Measurements from ENCODE around the gene PAIP1. TPM values are rescaled to one million over a fixed set of nuclear protein-coding genes. Genes with fewer than 3 reads are reported as not detected.
"Not testable (repeated sequence)": the region's sequence is repeated elsewhere in the genome, so short reads cannot be mapped to it uniquely, and the experiment has no call there.

Gene PAIP1
- 120 TPM for total RNA-seq
- long read RNA-seq, transcript PAIP1-203 (11 exons, 1,734 nt) = minor isoform, 83 of 361 reads
- long read RNA-seq, transcript PAIP1-201 (11 exons, 2,782 nt) = major isoform, 258 of 361 reads
- long read RNA-seq, partial matches to known transcripts = 3 of 361 reads
- long read RNA-seq, other reads (novel, unspliced or antisense) = 16 of 361 reads

DNA sequence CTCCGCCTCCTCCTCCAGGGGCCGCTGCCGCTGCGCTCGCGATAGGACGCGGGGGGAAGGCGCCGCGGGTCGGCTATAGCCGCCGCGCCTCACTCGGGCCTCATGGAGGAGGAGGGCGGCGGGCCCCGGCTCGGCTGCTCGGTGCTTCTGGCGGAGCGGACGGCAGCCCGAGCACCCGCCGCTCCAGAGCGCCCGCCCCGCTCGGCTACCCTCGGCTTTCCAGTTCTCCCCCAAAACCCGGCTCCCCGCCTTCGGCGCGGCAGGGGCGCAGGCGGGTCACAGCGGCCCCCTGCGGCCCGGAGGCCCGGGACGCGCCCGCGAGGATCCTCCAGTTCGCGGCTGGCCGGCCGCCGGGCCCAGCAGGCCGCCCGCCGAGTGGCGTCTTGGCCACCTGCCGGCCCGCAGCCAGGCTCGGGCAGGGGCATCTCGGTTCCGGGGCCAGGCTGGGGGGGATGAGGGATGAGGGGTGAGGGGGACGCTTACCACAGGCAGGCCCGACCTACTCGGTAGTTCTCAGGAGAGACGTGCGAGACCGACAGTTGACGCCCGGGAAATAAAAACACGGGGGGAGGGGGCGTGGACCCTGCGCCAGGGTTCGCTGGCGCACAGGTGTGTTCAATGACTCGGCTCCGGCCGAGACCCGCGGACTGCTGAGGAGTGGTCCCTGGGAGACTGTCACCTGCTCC is at the start of gene PAIP1:
Gene PAIP1, minus strand, starts transcription at position 221 of the 686 bp plus-strand sequence. CDS start 231 bp downstream, outside the sequence.
- ATAC-seq (ENCODE audit: poor library complexity) (peak; percentile 95), DNase-seq (peak; percentile 89)
- intact Hi-C loops (cut with DNase I) = loop anchor here (5.0 kb wide), 1 partner anchor 45 kb away; the partner anchor contains the start of gene NNT

DNA sequence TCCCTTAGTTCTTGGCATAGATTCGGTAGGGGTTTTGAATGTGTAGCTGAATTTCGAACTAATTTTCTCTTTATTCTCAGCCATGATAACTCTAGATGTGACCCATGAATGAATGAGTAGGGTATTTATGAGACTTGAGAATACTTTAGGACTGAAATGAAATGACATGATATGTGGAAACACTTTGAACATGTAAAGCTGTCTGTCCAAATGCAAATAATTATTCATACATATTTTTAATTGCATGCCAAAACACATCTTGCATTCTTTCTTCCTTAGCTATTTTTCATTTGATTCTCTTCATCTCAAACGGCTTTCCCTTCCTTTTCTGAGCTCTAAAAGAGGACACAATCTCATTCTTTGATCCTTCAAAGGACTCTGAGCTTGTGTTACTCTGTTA is 49.5 kb upstream of the PAIP1 start:
- intact Hi-C loops (cut with DNase I) = no loop called here
- no peak for ATAC-seq (ENCODE audit: poor library complexity)

DNA sequence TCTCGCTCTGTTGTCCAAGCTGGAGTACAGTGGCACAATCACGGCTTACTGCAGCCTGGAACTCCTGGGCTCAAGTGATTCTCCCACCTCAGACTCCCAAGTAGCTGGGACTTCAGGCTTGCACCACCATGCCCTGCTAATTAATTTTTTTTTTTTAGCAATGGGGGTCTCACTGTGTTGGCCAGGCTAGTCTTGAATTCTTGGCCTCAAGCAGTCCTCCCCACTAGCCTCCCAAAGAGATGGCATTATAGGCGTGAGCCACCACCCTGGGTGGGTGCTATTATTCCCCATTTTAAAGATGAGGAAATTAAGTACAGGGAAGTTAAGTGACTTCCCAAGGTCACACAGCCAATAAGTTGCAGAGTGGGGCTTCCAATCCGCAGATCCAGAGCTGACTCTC is 47.8 kb upstream of the PAIP1 start:
- ATAC-seq (ENCODE audit: poor library complexity) = no peak
- intact Hi-C loops (cut with DNase I) = loop anchor here (5.0 kb wide), 1 partner anchor 47 kb away; the partner anchor contains the start of gene PAIP1

More for the DNA sequence above, 49.5 kb upstream of the PAIP1 start:
- DNase-seq = no peak

DNA sequence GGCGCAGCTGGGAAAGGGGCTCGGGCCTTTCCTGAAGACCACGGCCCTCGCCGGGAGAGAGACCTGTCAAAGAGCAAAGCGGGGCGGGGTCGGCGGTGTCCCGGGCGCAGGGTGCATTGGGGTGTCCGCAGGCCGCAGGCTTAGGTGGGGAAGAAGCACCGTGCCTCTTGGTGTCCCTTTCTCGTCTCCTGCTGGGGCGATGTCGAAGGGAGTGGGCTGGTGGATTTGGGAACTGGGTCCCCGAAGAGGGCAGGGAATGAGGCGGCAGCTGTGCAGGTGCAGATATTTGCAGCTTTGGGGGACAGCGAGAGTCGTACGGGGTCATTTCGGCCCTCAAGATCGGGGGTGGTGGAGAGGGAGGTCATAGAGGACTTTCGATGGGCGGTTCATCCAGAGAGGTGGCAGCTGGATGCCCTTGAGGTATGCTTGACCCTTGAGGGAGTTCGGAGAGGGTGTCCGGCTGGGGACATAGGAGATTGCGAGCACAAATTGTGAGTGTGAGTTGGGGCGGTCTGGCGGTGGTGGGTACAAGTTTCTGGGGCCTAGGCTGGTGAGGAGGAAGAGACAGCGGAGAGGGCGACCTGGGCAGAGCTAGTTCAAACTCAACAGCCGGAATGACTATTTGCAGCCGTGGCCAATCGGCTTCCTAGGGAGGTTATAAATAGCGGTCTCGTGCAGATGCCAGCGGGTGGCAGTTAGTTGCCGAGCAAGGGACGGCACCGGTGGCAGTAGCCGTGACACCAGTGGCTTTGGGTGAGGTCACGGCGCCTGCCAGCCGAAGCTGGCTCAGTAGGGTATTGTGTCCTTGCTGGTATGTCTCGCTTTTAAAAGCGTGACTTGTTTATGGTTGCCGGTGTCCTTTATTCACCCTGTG is 46.7 kb upstream of the PAIP1 start:
- intact Hi-C loops (cut with DNase I) = loop anchor here (5.0 kb wide), 1 partner anchor 46 kb away; the partner anchor contains the start of gene PAIP1

More for the DNA sequence above, 47.8 kb upstream of the PAIP1 start:
- DNase-seq = no peak

GRCh38 chr5:43602461-43603343 is 45.8 kb upstream of the PAIP1 start, which contains the start of gene NNT:
Gene NNT (plus strand): TSS chr5:43603180. CDS start chr5:43609196, 6,016 bp downstream.
- intact Hi-C loops (cut with DNase I) = loop anchor here (5.0 kb wide), 1 partner anchor 45 kb away; the partner anchor contains the start of gene PAIP1
- ATAC-seq (ENCODE audit: poor library complexity) = peak; percentile 88
- peak; percentile 90 for DNase-seq

More for the DNA sequence above, 46.7 kb upstream of the PAIP1 start:
- peak; percentile 81 for ATAC-seq (ENCODE audit: poor library complexity)
- DNase-seq = peak; percentile 87

DNA sequence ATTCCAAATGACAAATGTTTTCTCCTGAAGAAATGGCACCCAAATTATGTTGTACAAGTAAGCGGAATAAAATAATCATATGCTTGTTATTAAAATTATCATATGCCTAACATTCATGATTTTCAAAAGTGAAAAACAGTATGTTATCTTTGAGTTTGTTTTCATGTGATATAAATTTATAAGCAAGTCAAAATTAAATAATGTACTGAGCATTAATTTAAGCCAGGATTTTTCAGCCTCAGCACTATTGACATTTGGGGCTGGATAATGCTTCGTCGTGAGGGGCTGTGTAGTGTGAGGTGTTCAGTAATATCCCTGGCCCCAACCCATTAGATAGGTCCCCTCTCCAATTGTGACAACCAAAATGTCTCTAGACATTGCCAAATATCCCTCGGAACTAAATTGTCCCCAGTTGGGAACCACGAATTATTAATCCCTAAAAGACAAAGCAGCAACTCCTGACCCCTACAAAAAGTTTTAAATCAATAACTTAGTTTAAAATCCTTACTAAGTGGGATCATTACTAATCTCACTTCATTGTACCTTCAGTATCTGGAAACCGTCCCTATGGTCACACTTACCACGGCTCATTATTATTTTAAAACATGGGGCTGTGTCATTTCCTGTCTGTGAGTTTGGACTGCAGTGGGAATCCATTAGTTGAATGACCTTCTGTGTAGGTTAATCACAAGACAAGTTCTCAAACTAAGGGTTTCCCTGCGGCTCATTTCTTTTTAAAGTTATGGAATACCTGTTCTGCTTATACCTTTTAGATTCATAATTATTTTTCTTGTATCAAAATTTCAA is 44.8 kb upstream of the PAIP1 start:
- intact Hi-C loops (cut with DNase I) = loop anchor here (5.0 kb wide), 1 partner anchor 44 kb away; the partner anchor contains the start of gene PAIP1
- ATAC-seq (ENCODE audit: poor library complexity) (peak; percentile 35), DNase-seq (no peak)

DNA sequence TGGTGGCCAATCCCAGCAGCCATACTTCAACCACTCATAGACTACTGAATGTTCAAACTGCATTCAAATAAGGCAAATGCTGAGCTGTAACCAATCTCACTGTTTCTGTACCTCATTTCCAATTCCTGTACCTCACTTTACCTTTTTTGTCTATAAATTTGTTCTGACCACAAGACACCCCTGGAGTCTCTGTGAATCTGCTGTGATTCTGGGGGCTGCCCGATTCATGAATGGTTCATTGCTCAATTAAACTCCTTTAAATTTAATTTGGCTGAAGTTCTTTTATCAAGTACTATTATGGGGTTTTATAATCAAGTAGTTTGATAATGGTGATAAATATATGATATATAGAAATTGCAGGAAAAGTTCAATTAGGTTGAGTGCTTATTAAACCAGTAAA is 42.0 kb upstream of the PAIP1 start:
- intact Hi-C loops (cut with DNase I); DNase-seq; ATAC-seq (ENCODE audit: poor library complexity): not testable (repeated sequence)

DNA sequence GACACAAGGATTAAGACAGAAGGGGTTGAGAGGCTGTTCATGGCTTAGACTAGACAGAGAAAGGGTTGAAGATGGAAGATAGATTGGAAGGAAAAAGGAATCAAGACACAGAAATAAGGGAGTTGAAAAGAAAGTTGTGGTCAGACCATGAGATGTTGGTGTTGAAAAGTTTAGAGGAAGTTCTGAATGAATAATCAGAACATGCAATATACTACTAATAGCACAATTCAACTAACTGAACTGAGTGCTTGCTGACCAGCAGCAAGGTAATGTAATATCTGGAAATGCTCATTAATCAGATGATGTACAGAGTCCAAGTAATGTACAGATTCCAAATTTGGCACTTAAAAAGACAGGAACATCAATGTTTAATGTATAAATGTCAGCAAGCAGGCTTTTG is 35.5 kb upstream of the PAIP1 start:
- no peak for ATAC-seq (ENCODE audit: poor library complexity)
- no peak for DNase-seq
- intact Hi-C loops (cut with DNase I) = no loop called here

GRCh38 chr5:43590700-43591099 is 33.8 kb upstream of the PAIP1 start:
- intact Hi-C loops (cut with DNase I) = no loop called here
- DNase-seq (no peak), ATAC-seq (ENCODE audit: poor library complexity) (no peak)

DNA sequence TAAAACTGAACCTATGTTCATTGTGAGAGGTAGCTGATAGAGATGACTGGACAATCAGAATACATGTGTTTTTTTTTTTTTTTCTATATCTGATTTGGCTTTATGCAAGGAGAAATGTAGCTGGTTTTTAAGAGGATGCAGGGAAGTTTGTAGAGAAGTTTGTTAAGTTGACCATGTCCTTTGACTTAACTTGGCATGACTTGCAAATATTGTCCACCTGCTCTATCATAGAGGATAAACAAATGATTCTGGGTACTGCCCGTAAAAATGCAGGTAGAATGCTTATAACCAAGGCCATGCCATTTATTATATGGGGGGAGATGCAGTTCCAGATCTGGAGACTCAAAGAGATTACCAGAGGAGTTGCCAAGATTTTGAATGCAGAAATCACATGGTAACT is 32.4 kb upstream of the PAIP1 start:
- DNase-seq = no peak
- intact Hi-C loops (cut with DNase I) = no loop called here
- ATAC-seq (ENCODE audit: poor library complexity) = no peak

DNA sequence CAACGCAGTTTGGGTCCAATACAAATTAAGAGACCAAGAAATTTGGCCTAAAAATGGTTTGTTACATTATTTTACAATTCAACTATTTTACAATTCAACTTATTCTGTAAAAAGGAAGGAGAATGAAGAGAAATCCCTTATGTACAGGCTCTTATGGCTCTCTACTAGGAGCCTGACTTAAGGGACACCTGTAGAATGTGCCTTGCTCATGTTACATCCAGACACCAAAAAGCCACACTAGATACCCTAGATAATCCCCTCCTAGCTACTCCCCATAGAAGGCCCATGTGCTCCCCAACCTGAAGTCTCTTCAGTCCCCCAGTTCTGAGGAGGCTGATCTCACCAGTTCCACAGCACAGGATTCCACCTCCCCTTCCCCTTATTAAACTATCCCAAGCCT is 32.0 kb upstream of the PAIP1 start:
- ATAC-seq (ENCODE audit: poor library complexity) = no peak
- intact Hi-C loops (cut with DNase I) = no loop called here

GRCh38 chr5:43584166-43584699 is 27.4 kb upstream of the PAIP1 start:
- intact Hi-C loops (cut with DNase I) = no loop called here
- no peak for ATAC-seq (ENCODE audit: poor library complexity)

More for the DNA sequence above, 32.0 kb upstream of the PAIP1 start:
- no peak for DNase-seq

GRCh38 chr5:43583724-43584123 is 26.8 kb upstream of the PAIP1 start:
- no peak for ATAC-seq (ENCODE audit: poor library complexity)
- intact Hi-C loops (cut with DNase I) = no loop called here
- no peak for DNase-seq

More at GRCh38 chr5:43584166-43584699, 27.4 kb upstream of the PAIP1 start:
- no peak for DNase-seq

DNA sequence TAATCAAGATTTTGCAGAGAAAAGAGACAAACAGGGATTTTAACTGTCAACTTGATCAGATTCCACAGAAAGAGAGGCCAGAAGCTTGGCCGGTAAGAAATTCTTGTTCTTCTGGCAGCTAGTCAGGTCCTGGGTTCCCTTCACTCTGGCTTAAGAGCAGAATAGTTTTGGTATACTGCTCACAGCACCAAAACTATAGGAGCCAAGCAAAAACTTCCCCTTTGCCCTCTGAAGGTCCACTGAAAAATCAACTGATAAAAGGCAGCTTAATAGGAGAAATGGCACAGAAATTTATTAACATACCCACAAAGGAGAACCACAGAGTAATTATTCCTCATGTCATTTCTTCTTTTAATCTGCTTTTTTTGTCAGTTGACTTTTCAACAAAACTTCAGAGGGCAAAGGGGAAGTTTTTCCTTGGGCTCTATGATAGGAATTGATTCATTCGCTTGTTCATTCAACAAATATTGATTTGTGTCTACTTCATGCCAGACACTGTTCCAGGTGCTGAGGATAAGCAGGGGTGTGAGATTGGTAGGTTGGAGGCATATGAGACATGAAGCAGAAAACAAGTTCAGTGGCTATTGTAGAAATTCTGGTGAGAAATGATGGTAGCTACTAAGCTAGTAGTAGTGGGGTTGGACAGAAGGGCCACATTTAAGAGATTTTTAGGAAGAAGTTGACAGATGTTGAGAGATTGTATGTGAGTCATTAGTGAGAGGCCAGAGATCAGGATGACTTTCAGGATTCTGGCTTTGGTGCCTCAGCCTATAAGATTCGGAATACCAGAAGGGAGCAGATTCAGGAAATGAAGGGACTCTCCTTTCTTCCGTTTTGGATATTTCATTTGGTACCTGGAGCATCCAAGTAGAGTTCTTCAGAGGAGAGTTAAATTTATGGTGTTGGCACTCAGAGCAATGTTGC is 25.5 kb upstream of the PAIP1 start:
- ATAC-seq (ENCODE audit: poor library complexity) (no peak), DNase-seq (no peak)
- intact Hi-C loops (cut with DNase I) = no loop called here

GRCh38 chr5:43581398-43581797 is 24.5 kb upstream of the PAIP1 start:
- no peak for DNase-seq
- ATAC-seq (ENCODE audit: poor library complexity) = no peak
- intact Hi-C loops (cut with DNase I) = no loop called here

Data from Right ventricle myocardium superior (tissue), 1 donor.